OCI-LY3 (cell line): ENCODE measurements around the gene CATSPERD.

Source experiments
- CTCF ChIP-seq: fragments of 200-600, 300-600 bp; sonication (generic); IDR thresholded peaks from 2 replicates; pipeline ENCODE4 v1.5.1; 2014; ENCODE audit warnings: antibody characterized with exemption, low read length, low read depth
- EZH2phosphoT487 ChIP-seq: fragments of 200-600 bp; shearing (Covaris generic); IDR thresholded peaks from 2 replicates; pipeline ENCODE4 v1.6.1; 2018; ENCODE audit warnings: antibody characterized with exemption, mixed run types, low read depth

GRCh38 chr19:5800361-5801270, 80.2 kb downstream of the CATSPERD start:
- TF ChIP-seq CTCF (no peak), EZH2phosphoT487 (no peak)
